Epithelial cell of esophagus (primary cell): ENCODE measurements around the gene GSDME.

ENCODE experiments used
- DNase-seq: peaks from one replicate; pipeline ENCODE4 v3.0.0; 2010; ENCODE audit warnings: low read depth
- H3K4me3 ChIP-seq: 2 replicates; pipeline ENCODE4 v1.5.1; 2011; ENCODE audit warnings: mild to moderate bottlenecking, low read length, control low read depth
- TF ChIP-seq, protein P1 (sequence below): IDR thresholded peaks from 2 replicates; pipeline ENCODE4 v1.5.1; 2011; ENCODE audit warnings: low read depth, mild to moderate bottlenecking, low read length, control low read depth, inconsistent platforms; ENCODE audit not compliant: insufficient read depth; ENCODE audit errors: missing control alignments

GSDME gene

DNA sequence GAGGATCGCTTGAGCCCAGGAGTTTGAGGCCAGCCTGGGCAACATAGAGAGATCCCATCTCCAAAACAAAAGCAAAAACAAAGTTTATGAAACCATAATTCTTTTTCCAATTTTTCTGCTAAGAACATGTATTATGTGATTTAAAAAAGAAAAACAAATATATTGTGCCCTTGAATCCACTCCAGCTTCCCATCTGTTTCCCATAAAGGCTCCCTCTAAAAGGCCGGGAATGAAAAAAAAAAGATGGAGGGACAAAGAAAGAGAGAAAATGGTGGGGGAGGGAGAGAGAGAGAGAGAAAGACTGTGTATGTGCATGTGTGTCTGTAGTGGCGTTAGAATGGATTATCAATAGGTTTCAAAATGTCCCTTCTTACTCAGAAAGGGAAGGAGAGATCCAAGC lies 20.5 kb upstream of the GSDME start:
- no peak for DNase-seq
- H3K4me3 ChIP-seq, result no peak overlapping the region
- TF ChIP-seq, protein P1, sequence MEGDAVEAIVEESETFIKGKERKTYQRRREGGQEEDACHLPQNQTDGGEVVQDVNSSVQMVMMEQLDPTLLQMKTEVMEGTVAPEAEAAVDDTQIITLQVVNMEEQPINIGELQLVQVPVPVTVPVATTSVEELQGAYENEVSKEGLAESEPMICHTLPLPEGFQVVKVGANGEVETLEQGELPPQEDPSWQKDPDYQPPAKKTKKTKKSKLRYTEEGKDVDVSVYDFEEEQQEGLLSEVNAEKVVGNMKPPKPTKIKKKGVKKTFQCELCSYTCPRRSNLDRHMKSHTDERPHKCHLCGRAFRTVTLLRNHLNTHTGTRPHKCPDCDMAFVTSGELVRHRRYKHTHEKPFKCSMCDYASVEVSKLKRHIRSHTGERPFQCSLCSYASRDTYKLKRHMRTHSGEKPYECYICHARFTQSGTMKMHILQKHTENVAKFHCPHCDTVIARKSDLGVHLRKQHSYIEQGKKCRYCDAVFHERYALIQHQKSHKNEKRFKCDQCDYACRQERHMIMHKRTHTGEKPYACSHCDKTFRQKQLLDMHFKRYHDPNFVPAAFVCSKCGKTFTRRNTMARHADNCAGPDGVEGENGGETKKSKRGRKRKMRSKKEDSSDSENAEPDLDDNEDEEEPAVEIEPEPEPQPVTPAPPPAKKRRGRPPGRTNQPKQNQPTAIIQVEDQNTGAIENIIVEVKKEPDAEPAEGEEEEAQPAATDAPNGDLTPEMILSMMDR, result no peak

DNA sequence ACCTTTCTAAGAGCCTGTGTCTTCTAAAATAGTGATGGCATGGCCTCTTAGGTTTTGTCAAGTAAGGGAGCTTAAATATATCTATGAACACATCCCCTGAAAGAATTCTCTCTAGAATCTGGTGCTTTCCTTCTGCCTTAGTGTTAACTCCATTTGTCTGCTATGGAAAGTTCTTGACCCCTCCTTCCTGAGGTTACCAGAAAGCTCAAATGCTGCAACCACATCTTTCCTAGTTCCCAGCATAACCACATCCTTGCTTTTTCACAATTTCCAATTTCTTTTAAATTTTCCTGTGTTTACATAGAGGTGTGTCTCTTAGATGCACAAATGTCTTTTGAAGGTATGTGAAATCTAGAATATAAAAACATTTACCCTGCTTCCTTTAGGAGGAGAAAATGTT lies 16.4 kb upstream of the GSDME start:
- TF ChIP-seq, protein P1, result no peak
- no peak overlapping the region for H3K4me3 ChIP-seq

DNA sequence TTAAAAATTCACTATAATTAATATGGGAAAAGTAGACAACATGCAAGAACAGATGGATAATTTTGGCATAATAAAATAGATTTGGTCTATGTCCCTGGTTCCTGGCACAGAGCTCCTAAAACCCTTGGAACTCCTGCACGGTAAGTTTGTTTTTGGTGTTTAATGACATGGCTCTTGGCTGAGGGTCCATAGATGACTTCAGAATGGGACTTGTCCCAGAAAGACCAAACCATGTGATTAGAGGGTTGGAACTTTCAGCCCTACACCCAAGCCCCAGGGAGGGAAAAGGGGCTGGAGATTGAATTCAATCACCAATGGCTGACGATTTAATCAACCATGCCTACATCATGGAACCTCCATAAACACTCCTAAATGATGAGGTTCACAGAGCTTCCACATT lies 12.6 kb upstream of the GSDME start:
- TF ChIP-seq, protein P1, result no peak
- no peak overlapping the region for H3K4me3 ChIP-seq
- DNase-seq, result no peak

More for the DNA sequence above, 16.4 kb upstream of the GSDME start:
- no peak for DNase-seq

DNA sequence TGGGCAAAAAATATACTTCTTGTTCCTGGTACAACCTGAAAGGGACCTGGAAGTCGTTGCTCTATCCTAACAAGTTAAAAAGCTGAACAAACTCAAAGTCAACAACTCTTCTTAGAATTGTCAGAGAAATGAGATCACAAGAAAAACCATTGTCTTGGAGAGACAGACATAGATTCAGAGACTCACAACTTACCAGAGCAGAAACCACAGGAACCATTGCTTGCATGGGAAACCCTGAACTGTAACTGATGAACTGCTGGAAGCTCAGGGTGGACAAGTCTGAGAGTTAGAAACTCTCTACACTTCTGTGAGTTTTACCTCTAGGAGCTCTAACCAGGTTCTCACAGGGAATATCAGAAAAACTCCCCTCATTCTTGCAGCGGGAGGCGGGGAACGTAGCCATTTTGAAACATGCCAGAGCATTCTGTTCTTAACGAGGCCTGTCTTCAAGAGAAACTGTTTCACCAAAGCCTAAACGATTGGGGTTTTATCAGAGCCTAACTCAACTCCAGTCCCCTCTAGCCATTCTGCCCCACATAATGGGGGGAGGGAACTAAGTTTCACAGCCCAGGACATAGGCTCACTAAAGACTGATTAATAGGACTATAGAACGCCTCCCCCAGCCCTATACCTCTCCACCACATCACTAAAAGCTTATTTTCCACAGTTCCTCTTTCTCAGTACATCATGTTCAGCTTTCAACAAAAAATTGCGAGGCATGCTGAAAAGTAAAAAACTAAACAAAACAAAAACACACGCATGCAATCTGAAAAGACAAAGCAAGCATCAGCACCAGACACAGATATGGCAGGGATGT lies 12.0 kb upstream of the GSDME start:
- no peak for DNase-seq
- TF ChIP-seq, protein P1, result no peak
- no peak overlapping the region for H3K4me3 ChIP-seq

DNA sequence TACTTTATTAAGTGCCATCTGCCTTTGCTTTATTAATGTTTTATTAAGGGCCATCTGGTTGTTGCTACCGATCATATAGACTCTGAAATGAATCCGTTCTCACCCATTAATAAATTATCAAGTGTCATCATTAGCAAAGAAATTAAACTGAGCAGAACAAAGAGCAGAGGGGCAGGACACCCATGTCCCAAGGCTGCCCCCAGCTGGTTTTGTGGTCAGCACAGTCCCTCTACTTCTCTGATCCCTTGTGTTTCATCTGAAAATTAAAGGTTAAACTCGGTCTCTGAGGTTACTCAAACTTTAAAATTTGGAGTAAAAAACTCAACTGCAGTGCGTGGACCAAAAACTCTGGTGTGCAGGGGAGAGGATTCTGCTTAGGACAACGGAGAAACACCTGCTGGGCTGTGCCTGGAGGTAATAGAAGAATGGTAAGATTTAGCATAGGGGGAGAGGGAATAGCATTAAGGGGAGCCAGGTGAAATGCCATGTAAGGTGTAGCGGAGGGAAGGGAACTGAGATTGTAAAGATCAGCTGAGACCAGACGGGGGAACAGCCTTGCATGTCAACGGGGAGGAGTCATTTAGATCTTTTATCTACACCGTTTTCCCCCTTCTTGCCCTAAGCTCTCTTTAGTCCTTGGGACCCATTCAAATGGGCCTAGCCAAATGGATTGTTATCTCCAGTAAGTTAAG lies 10.8 kb upstream of the GSDME start:
- no peak for DNase-seq
- H3K4me3 ChIP-seq, result no peak overlapping the region
- TF ChIP-seq, protein P1, result no peak

DNA sequence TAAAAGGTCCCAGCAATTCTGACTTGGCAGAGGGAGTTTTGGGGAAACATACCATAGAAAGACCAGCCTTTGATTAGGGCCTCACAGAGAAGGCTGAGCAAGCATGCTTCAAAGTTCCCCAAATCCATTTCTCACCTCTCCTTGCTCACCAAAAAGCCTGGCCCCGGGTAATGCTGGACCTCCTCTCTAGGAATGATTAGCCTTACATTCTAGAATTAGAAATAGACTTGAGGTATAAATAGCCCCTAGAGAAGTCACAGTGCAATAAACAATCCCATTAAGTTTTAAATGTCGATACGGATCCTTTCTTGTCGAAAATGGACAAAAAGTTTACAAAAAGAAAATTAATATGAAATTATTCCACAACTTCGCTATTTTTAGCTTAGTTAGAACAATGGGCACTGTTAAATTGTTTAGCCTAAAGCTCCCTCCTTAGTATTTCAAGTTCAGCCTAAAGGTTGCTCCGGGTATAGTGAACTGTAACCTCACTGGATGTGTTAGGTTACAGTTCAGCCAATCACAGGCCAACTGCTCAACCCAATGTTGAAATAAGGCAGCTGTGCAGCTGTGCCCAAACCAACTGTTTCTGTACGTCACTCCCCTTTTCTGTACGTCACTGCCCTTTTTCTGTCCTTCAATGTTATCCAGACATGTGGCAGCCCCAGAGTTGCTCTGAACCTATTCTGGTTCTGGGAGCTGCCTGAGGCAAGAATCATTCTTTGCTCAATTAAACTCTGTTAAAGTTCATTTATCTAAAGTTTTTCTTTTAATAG lies 7.9 kb upstream of the GSDME start:
- TF ChIP-seq, protein P1, result no peak
- H3K4me3 ChIP-seq, result no peak overlapping the region
- no peak for DNase-seq
